Activated CD4-positive, CD25-positive, alpha-beta regulatory T cell treated with anti-CD3 and anti-CD28 coated beads, Interleukin-2, amount 50 U/mL, for 24 hours (primary cell): ENCODE measurements around the gene SBF1.
"Not testable (repeated sequence)": the region's sequence is repeated elsewhere in the genome, so short reads cannot be mapped to it uniquely, and the experiment has no call there.

Source experiments
- ATAC-seq, 2 donors: fragments of 150-1000 bp; cut with Tn5 transposase; one replicate each; pipeline ENCODE4 v1.10.0; 2021; ENCODE audit warnings: mild to moderate bottlenecking in 1 of 2, moderate library complexity in 1 of 2

SBF1 gene

GRCh38 chr22:50444663-50445062, 30.2 kb downstream of the SBF1 start:
- ATAC-seq: no peak

DNA sequence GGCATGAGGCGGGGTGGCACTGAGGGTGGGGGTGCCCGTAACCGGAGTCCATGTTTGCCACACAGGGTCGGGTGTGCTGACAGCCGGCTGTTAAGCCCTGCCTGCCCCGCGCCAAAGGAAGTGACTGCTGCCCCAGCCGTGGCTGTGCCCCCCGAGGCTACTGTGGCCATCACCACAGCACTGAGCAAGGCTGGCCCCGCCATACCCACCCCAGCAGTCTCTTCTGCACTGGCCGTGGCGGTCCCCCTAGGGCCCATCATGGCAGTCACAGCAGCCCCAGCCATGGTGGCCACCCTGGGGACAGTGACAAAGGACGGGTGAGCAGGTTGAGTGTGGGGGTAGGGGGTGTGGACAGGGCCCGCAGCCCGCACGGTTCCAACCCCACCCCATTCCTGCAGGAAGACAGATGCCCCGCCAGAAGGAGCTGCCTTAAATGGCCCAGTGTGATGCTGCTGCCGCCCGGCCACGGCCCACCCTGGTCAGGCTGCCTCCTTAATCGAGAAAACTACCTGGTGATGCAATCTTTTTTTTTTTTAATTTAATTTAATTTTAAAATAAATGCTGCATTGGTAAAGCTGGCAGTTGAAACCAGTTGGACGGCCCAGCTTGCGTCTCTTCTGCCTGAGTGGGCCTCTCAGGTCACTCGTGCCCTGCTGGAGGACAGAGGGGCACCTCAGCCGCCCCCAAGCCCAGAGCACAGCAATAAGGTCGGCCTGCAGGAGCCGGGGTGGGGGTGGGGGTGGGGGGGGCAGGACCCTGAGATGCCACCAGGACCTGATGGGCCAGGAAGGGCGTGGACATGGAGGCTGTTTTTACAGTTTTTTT, 30.8 kb downstream of the SBF1 start:
- ATAC-seq: no peak

- no peak for ATAC-seq
These were observed 31.6 kb downstream of the SBF1 start for GRCh38 chr22:50443197-50443596.

- no peak for ATAC-seq
These were observed 33.3 kb downstream of the SBF1 start for GRCh38 chr22:50441428-50441993.

DNA sequence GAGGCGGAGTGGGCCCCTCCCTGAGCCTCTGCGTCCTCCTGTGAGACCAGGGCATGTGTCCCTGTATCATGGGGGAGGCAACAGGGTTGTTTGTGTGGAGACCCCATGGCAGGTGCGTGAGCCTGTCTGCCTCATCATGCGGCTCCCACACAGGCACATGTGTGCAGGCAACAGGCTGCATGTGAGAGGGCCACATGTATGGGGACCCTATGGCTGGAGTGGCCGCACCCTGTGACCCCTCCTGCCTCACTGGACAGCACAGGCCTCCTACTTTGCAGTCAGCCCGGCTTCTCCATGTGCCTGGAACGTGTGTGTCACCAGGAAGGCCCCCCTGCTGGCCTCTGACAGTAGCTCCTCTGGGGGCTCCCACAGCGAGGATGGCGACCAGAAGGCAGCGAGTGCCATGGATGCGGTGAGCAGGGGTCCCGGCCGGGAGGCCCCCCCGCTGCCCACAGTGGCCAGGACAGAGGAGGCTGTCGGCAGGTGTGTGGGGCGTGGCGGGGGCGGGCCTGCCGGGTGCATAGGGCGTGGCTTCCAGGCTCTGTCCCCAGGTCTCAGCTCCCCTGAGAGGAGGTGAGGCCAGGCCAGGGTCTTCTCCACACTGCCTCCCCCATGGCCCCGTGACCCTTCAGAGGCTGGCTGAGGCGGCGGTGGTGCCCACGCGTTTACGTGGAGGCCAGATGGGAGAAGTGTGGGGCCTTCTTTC, 34.1 kb downstream of the SBF1 start:
- ATAC-seq: no peak

- ATAC-seq: no peak
These were observed 34.9 kb downstream of the SBF1 start for GRCh38 chr22:50439871-50440331.

GRCh38 chr22:50439314-50439870, 35.4 kb downstream of the SBF1 start:
- ATAC-seq: no peak

DNA sequence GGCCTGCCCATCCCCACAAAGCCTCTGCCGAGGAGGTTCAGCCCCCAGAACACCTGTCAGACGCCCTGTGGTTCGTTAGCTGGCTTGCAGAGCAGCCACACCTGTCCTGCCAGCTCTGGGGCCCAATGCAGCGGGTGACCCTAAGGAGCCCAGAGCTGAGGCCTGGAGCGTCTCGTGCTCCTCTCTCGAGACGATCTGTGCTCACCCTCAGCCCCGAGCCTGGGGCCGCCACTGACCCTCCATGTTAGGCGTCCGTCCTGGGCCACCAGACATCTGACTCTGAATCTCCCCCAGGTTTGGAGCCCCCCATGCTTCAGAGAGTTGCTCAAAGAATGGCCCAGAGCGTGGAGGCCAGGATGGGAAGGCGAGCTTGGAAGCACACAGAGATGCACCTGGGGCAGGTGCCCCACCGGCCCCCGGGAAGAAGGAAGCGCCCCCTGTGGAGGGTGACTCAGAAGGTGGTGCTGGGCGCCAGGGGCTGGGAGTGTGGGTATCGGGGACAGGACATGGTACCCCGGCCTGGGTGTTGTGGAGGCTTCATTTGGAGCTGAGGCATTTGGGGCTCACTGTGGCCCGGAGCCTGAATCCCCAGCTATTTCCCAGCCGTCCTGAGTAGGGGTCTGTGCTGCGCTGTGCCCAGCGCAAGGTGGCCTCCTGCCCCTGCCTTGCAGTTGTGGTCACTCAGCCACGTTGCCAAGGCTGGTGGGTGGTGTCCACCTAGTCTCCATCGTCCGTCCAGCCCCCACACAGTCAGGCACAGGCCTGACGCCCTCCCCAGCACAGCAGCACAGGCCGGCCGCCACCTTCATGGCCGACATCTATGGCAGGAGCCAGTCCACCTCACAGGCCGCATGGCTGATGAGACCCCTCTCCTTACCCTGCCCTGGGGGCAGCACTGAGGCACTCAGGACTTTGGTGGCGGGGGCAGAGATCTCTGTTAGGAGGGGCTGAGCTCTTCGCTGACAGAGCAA, 36.2 kb downstream of the SBF1 start:
- no peak for ATAC-seq

DNA sequence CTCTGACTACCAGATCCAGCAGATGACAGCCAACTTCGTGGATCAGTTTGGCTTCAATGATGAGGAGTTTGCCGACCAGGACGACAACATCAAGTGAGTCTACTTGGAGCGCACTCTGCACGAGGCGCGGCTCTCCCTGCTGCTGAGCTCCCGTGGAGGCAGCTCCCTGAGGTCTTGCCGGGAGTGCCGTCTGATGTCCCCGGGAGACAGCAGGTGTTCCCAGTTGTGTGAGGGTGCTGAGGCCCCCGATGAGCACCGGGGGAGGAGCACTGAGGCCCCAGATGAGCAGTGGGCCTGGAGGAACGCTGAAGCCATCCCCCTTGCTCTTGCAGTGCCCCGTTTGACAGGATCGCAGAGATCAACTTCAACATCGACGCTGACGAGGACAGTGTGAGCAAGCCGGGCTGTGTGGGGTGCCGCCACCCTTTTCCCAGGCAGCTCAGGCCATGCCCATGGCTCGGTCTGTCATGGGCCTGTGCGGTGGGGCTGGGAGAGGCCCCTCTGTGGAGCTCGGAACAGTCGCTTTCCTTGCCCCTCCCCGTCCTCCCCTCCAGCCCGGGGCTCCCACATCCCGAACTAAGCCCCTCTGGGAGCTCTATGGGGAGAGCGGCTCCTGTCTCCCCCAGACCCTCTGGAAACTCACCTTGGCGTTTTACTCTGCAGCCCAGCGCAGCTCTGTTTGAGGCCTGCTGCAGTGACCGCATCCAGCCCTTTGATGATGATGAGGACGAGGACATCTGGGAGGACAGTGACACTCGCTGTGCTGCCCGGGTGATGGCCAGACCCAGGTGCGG, 37.1 kb downstream of the SBF1 start:
- ATAC-seq: no peak

- ATAC-seq: no peak
These were observed 37.9 kb downstream of the SBF1 start for GRCh38 chr22:50436841-50437341.

- ATAC-seq: no peak
These were observed 38.6 kb downstream of the SBF1 start for GRCh38 chr22:50436015-50436830.

DNA sequence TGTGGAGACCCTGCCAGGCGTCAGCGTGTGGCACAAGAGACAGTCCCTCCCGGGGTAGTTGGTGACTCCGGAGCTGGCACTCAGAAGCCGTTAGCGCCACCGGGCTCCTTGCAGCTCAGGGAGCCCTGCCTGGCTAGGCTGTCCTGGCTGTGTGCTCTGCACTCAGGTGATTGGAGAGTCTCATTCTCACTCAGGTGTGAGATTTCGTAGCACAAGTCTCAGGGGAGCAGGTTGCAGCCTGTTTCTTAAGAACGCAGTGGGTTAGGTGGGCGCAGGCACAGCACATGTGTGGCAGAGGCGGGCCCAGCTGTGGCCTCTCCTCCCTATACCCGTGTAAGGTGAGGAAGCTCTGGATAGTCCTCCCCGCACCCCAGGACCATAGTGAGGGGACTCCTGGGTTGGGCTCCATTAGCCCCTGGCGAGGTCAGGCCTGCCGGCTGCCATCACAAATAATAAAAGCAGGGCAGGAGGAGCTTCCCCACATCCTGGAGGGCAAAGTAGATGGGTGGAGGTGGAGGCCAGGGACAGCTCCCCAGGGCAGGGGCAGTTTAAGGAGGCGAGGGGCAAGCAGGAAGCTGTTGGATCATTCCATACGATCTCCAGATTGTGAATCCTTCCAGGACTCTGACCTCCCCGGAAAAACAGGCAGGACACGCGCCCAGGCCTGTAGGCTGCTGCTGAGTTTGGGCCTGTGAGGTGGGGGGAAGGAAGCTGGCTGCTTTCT, 39.4 kb downstream of the SBF1 start:
- ATAC-seq: no peak

- no peak for ATAC-seq
These were observed 40.0 kb downstream of the SBF1 start for GRCh38 chr22:50434849-50435248.

DNA sequence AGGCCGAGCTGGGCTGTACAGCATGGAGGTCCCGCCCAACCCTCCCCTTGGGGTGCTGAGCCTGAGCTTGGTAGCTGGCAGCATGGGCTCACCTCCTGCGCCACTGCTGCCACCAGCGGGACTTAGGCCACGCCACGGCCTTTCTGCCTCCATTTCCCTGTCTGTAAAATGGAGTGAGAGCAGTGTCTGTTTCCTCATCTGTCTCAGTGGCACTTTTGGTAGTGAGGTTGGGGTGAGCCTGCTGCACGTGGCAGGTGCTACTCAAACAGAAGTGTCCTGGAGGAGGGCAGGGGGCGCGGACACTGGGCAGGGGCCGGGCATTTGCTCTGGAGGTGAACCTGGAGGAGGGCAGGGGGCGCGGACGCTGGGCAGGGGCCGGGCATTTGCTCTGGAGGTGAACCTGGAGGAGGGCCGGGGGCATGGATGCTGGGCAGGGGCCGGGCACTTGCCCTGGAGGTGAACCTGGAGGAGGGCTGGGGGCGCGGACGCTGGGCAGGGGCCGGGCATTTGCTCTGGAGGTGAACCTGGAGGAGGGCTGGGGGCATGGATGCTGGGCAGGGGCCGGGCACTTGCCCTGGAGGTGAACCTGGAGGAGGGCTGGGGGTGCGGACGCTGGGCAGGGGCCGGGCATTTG, 41.8 kb downstream of the SBF1 start:
- ATAC-seq: not testable (repeated sequence)

GRCh38 chr22:50432131-50432876, 42.5 kb downstream of the SBF1 start:
- ATAC-seq: no peak

DNA sequence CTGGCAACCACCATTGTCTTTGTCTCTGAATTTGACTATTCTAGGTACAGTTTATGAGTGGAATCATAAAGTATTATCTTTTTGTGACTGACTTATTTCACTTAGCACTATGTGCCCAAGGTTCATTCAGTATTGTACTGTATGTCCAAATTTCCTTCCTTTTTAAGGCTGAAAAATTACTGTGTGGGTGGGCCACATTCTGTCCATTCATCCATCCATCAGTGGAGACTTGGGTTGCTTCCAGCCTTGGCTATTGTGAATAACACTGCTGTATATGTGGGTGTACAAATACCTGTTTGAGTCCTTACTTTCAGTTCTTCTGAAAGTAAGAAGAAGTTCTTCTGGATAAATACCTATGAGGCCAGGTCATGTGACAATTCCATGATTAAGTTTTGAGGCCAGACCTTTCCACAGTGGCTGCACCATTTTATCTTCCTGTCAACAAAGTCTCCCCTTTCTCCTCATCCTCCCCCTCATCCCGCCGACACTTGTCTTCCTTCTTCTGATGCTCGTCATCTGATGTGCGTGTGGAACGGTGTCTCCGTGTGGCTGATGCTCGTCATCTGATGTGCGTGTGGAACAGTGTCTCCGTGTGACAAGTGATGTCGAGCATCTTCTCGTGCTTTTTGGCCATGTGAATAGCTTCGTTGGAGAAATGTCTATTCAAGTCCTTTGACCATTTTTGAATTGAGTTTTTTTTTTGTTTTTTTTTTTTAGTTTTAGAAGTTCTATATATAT, 49.5 kb downstream of the SBF1 start:
- no peak for ATAC-seq

- ATAC-seq: no peak
These were observed 50.9 kb downstream of the SBF1 start for GRCh38 chr22:50423956-50424355.
